T-helper 1 cell treated with Interleukin-12 subunit alpha and Interleukin-12 subunit beta and Interleukin-4 antibody, amounts not matched to agents 30 μg/mL and 1 μg/mL, for 36 hours (primary cell): ENCODE data around the gene H6PD.

Experiments used
- H3K27ac Mint-ChIP-seq: one replicate; pipeline ENCODE4 v1.8.0; 2021; ENCODE audit warnings: mild to moderate bottlenecking, mixed read lengths
- H3K27me3 Mint-ChIP-seq: one replicate; pipeline ENCODE4 v1.8.0; 2021; ENCODE audit warnings: low read depth, mixed read lengths
- H3K36me3 Mint-ChIP-seq: one replicate; pipeline ENCODE4 v1.8.0; 2021; ENCODE audit warnings: low read depth, mixed read lengths
- H3K4me1 Mint-ChIP-seq: one replicate; pipeline ENCODE4 v1.8.0; 2021; ENCODE audit warnings: low read depth, mixed read lengths
- H3K4me3 Mint-ChIP-seq: one replicate; pipeline ENCODE4 v1.8.0; 2021; ENCODE audit warnings: mild to moderate bottlenecking, moderate library complexity, mixed read lengths
- H3K9me3 Mint-ChIP-seq: one replicate; pipeline ENCODE4 v1.8.0; 2021; ENCODE audit warnings: mixed read lengths

The H6PD gene

DNA sequence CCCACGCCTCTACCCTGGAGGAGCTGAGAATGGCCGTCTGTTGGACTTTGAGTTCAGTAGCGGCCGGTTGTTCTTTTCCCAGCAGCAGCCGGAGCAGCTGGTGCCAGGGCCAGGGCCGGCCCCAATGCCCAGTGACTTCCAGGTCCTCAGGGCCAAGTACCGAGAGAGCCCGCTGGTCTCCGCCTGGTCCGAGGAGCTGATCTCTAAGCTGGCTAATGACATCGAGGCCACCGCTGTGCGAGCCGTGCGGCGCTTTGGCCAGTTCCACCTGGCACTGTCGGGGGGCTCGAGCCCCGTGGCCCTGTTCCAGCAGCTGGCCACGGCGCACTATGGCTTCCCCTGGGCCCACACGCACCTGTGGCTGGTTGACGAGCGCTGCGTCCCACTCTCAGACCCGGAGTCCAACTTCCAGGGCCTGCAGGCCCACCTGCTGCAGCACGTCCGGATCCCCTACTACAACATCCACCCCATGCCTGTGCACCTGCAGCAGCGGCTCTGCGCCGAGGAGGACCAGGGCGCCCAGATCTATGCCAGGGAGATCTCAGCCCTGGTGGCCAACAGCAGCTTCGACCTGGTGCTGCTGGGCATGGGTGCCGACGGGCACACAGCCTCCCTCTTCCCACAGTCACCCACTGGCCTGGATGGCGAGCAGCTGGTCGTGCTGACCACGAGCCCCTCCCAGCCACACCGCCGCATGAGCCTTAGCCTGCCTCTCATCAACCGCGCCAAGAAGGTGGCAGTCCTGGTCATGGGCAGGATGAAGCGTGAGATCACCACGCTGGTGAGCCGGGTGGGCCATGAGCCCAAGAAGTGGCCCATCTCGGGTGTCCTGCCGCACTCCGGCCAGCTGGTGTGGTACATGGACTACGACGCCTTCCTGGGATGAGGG is 29.7 kb downstream of the H6PD start:
- no peak overlapping the region for H3K27ac Mint-ChIP-seq
- peaks cover 18% of the 10 kb centered on the region for H3K4me1 Mint-ChIP-seq
- no peaks in the 10 kb centered on the region for H3K27me3 Mint-ChIP-seq
- H3K9me3 Mint-ChIP-seq, result peaks cover 19% of the 10 kb centered on the region
- H3K4me3 Mint-ChIP-seq, result no peak overlapping the region
- H3K36me3 Mint-ChIP-seq, result peaks cover 26% of the 10 kb centered on the region

DNA sequence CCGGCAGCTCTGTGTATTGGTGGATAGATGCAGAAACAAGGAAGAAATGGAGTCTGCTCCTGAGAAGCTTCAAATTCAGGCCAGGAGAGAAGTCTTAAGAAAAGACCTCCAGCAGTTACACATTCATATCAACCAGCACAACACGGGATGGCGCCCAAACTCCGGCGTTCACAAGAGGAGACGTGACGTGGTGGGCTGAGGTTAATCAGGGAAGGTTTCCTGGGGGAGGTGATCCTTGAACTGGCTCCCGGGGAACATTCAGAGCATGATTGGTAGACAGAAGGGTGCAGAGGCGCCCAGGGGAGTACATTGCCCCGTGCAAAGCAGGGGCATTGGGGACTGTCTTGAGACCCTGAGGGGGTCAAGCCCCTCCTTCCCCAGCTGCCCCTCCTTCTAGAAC is 30.5 kb downstream of the H6PD start:
- Mint-ChIP-seq H3K27ac (no peak overlapping the region), H3K27me3 (no peaks in the 10 kb centered on the region), H3K4me1 (peaks cover 16% of the 10 kb centered on the region), H3K9me3 (peaks cover 10% of the 10 kb centered on the region), H3K36me3 (peaks cover 20% of the 10 kb centered on the region), H3K4me3 (no peak overlapping the region)

DNA sequence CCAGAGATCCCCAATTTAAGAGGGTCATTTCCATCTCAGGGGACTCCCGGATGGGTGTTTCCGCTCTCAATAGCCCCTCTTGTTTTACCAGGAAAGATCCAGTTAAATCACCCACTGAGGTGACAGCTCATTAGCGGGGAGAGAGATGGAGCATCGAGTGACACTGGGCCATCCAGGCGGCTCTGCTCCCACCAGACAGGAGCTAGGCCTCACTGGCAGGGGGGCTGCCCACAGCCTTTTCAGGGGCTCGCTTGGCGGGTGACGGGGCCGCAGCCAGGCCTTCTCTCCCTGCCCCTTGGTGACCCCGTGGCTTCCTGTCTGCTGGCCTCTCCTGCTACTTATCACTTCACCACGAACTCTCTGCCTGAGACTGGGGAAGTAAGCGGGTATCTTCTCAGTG is 31.4 kb downstream of the H6PD start:
- Mint-ChIP-seq H3K9me3 (peaks cover 1% of the 10 kb centered on the region), H3K4me3 (no peak overlapping the region), H3K27ac (no peak overlapping the region), H3K27me3 (no peaks in the 10 kb centered on the region), H3K4me1 (peaks cover 12% of the 10 kb centered on the region), H3K36me3 (peaks cover 14% of the 10 kb centered on the region)

DNA sequence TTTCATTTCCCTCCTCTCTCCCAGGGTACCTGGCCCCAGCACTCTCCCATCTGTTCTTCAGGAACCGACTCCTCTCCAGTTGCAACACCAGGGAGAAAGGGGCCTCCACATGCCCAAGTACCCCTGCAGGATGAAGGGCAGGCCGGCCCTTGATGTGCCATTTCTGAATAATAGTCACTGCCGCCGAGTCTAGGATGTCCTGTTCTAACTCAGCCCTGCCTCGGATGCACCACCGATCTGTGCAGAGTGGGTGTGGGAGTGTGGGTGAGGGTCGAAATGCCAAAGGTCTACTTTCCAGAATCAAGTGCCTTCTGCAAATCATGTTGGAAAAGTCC is 32.7 kb downstream of the H6PD start:
- Mint-ChIP-seq H3K27ac (no peak overlapping the region), H3K9me3 (no peaks in the 10 kb centered on the region), H3K27me3 (no peaks in the 10 kb centered on the region), H3K4me1 (peaks cover 6% of the 10 kb centered on the region), H3K36me3 (peaks cover 12% of the 10 kb centered on the region), H3K4me3 (no peak overlapping the region)

DNA sequence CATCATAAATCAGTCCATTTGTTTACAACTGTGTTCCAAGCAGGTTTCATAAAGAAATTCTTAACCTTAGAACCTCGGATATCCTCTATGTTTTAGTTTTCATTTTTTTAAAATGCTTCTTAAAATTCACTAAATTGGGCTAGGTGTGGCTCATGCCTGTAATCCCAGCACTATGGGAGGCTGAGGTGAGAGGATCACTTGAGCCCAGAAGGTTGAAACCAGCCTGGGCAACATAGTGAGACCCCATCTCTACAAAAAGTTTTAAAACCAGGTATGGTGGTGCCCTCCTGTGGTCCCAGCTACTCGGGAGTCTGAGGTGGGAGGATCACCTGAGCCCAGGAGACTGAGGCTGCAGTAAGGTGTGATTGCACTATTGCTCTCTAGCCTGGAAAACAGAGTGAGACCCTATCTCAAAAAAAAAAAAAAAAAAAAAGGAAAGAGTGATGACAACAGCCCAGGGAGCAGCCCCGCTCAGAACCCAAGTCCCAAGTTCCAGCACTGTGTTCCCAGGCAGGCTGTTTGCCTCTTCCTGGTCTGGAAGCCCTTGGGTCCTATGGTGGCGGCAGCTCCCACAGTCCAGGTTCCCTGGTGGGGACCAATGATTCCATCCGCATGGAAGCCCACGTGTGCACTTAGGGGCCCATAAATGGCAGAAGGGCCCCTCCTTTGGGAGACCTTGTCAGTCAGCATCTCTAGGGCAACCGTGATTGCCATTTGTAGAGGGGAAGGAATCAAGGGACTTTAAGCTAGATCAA is 33.4 kb downstream of the H6PD start:
- Mint-ChIP-seq H3K36me3 (peaks cover 12% of the 10 kb centered on the region), H3K27ac (no peak overlapping the region), H3K4me1 (peaks cover 6% of the 10 kb centered on the region), H3K9me3 (no peaks in the 10 kb centered on the region), H3K4me3 (no peak overlapping the region), H3K27me3 (no peaks in the 10 kb centered on the region)

DNA sequence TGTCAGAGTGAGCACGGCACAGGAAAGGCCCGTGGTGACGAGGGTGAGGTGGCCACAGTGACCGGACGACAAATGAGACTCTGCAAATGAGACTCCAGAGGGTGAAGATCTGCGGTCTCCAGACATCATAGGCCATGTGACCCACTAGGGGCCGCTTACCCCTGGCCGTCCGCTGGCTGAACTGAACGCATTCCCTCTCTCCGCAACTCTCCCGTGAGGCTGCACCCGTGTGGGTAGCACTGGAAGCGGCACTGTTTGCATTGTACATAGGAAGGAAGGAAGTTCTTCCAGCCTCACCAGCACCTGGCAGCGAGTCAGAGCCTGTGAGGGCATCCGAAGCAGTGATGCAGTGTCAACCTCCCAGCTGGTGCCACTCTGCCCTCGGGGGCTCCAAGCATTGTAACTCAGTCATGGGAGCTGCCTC is 34.5 kb downstream of the H6PD start:
- H3K36me3 Mint-ChIP-seq, result peaks cover 12% of the 10 kb centered on the region
- peaks cover 6% of the 10 kb centered on the region for H3K4me1 Mint-ChIP-seq
- no peak overlapping the region for H3K4me3 Mint-ChIP-seq
- H3K27ac Mint-ChIP-seq, result no peak overlapping the region
- H3K9me3 Mint-ChIP-seq, result no peaks in the 10 kb centered on the region
- H3K27me3 Mint-ChIP-seq, result no peaks in the 10 kb centered on the region

DNA sequence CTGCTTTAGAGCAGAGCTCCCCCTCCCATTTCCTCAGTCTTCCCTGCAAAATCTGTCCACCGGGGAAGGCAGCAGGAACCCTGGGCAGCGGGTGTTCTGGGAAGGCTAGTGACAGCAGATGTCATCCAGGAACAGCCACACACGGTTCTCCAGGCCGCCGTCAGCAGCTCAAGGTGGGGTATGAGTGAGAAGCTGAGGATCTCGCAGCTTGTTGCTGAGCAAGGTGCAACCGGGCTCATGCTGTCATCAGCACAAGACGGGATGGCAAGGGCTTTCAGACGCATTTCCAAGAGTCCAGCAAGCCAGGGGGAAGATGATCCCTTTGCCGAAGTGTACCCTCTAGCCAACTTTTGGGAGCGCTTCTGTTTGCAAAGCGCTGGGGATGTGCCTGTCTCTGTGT is 35.1 kb downstream of the H6PD start:
- Mint-ChIP-seq H3K36me3 (peaks cover 12% of the 10 kb centered on the region), H3K4me1 (peaks cover 6% of the 10 kb centered on the region), H3K4me3 (no peak overlapping the region), H3K9me3 (no peaks in the 10 kb centered on the region), H3K27me3 (no peaks in the 10 kb centered on the region), H3K27ac (no peak overlapping the region)

DNA sequence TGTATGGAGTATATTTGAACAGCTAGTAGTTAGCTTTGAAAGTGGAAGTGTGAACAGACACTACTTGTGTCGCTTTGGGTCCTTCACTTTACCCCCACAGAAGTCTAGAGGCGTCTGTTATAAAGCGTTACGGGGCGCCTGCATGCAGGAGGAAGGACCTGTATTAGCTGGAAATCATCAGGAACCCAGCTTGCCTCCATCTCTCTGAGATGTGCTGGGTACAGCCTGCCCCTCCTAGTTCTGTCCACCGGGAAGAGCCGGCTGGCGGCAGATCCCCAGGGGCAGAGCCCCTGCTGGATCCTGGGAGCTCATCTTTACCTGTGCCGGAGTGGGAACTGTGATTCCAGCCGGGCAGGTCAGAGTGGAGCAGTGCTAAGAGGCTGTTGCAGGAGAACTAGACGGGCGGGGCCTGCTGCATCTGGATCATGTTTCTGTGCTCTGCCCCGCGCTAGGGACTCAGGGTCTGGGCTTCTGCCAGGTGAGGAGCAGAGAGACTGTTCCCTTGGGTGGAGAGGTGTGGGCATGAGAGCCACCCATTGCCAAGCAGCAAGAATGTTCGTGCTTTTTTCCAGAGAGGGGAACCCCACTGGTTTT is 35.8 kb downstream of the H6PD start:
- Mint-ChIP-seq H3K4me1 (peaks cover 11% of the 10 kb centered on the region), H3K9me3 (no peaks in the 10 kb centered on the region), H3K36me3 (peaks cover 14% of the 10 kb centered on the region), H3K4me3 (no peak overlapping the region), H3K27ac (no peak overlapping the region), H3K27me3 (no peaks in the 10 kb centered on the region)

DNA sequence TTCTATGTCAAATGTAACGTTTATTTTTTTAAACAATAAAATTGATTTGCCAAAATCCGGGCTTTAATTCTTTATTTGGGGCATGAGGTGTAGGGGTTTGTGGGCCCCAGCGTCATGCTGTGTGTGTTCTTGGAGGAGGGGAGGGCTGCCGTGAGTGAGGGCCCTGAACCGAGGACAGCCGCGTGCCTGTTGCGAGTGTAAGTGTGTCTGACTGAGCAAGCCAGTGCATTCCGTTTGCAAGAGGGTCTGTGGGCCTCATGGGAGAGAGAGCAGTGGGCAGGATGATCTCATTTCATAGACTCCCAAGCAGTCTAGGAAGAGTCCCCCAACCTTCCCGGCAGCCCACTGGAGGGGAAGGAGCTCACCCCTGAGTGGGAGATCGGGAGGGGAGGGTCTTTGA is 36.7 kb downstream of the H6PD start:
- Mint-ChIP-seq H3K36me3 (peaks cover 12% of the 10 kb centered on the region), H3K27ac (no peak overlapping the region), H3K4me3 (no peak overlapping the region), H3K9me3 (no peaks in the 10 kb centered on the region), H3K27me3 (no peaks in the 10 kb centered on the region), H3K4me1 (peaks cover 20% of the 10 kb centered on the region)

DNA sequence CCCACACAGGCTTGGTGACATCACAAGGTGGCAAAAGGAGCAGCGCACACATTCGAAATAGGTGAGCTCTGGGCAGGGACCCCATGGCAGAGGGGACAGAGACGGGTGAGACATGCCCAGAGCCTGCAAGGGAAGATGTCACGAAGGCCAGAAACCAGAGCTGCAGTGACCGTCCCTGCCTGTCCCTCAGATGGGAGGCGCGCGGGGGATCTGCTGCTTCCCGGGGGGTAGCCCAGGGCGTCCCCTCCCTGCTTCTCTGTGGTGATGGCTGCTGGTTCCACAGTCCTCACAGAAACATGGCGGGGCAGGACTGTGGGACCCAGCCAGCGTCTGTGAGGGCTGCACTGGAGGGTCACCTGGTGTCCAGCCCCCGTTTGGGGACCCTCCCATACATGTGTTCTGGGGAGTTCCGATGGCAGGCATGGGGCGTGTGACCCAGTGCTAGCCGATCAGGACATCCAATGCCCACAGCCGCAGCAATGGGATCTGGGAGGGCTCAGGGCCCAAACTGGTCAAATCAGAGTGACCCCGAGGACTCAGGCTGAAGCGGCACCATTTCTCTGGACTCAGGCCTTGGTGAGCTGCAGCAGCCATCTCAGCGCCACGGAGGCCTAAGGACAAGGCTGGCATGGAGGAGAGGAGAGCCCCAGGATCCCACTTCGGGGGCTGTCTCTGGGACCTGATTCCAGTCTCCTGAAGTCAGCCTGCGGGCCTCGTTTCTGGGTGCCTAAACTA is 37.5 kb downstream of the H6PD start:
- peaks cover 14% of the 10 kb centered on the region for H3K36me3 Mint-ChIP-seq
- H3K9me3 Mint-ChIP-seq, result no peaks in the 10 kb centered on the region
- H3K4me1 Mint-ChIP-seq, result peaks cover 21% of the 10 kb centered on the region
- no peaks in the 10 kb centered on the region for H3K27me3 Mint-ChIP-seq
- no peak overlapping the region for H3K27ac Mint-ChIP-seq
- no peak overlapping the region for H3K4me3 Mint-ChIP-seq

DNA sequence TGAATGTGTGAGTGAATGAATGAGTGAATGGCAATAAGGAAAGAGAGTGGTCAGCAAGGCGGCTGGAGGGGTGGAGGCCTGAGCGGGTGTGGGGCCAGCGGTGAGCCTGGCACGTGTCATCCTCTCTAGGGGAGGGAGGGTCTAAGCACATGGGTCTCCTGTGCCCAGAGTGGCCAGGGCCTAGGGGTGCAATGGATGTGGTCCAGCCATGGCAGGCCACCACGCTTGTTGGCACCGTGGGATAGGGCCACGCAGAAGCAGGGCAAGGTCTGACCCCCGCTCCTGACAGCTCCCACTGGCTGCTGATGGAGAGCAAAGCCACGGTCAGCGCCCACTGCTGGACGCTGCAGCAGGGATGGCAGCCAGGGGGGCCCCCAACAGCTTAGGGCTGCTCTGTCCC is 38.6 kb downstream of the H6PD start:
- Mint-ChIP-seq H3K9me3 (no peaks in the 10 kb centered on the region), H3K4me1 (peaks cover 17% of the 10 kb centered on the region), H3K4me3 (no peak overlapping the region), H3K27ac (no peak overlapping the region), H3K36me3 (peaks cover 10% of the 10 kb centered on the region), H3K27me3 (no peaks in the 10 kb centered on the region)

DNA sequence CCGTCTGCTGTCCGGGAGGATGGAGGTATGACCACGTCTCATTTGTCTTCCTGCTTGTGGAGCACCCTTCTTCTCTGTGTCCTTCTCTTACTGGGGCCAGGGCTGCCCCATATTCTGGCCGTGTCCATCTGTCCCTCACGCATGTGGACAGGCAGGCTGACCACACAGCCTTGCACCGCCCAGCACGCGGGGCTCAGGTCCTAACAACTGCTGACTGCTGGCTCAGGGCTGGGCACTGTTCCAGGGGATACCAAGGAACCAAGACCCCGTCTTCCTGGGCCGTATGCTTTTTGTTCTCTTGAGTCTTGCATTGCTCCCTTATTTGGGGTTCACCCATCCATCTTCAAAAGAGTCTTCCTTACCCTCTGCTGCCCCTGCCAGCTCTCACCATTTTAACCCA is 40.6 kb downstream of the H6PD start:
- Mint-ChIP-seq H3K9me3 (no peaks in the 10 kb centered on the region), H3K4me1 (peaks cover 30% of the 10 kb centered on the region), H3K36me3 (peaks cover 12% of the 10 kb centered on the region), H3K27me3 (no peaks in the 10 kb centered on the region), H3K27ac (peak overlapping the region; percentile 53), H3K4me3 (peak overlapping the region; percentile 63)

DNA sequence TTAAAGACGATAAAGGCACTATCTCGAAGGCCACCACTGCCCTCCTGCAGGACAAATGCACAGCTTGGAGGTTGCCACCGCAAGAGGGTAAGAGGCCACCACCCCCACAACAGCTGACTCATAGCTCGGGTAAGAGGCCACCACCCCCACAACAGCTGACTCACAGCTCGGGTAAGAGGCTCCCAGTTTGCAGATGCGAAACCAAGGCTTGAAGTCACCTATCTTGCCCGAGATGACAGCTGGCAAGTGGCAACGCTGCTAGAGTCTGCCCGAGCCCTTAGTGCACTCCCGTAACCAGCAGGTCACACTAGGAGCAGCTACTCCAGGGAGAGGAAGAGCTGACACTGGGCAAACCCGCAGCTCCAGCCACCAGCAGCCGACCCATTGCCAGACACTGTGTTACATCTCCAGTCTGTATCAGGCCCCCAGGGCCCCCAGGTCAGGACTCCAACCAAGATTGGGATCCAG is 41.0 kb downstream of the H6PD start:
- H3K9me3 Mint-ChIP-seq, result no peaks in the 10 kb centered on the region
- peak overlapping the region; percentile 53 for H3K27ac Mint-ChIP-seq
- no peaks in the 10 kb centered on the region for H3K27me3 Mint-ChIP-seq
- peaks cover 12% of the 10 kb centered on the region for H3K36me3 Mint-ChIP-seq
- H3K4me3 Mint-ChIP-seq, result peak overlapping the region; percentile 63
- H3K4me1 Mint-ChIP-seq, result peaks cover 33% of the 10 kb centered on the region

DNA sequence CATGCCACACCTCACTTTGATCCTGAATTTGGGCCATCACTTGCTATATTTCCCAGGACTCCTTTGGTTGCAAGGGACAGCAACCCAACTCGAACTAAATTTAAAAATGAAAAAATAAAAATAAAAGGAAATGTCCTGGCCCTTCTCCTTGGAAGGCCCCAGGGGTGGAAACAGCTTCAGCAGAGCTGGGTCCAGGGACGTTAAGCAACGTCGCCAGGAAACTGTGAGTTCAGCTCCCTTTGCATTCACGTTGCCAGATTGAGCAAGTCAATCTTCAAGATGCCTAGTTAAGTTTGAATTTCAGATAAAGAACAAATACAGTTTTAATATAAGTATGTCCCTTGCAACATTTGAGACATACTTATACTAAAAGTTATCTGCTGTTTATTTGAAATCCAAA is 43.5 kb downstream of the H6PD start:
- H3K27ac Mint-ChIP-seq, result no peak overlapping the region

More for the DNA sequence above, 43.5 kb downstream of the H6PD start:
- Mint-ChIP-seq H3K9me3 (no peaks in the 10 kb centered on the region), H3K4me1 (peaks cover 54% of the 10 kb centered on the region), H3K36me3 (peaks cover 12% of the 10 kb centered on the region), H3K4me3 (no peak overlapping the region), H3K27me3 (no peaks in the 10 kb centered on the region)
